ENCODE results near the gene MCM6.
"Not testable (repeated sequence)": the region's sequence is repeated elsewhere in the genome, so short reads cannot be mapped to it uniquely, and the experiment has no call there.

Gene MCM6

GRCh38 chr2:135894930-135895329 lies 18.7 kb upstream of the MCM6 start:
- Histone ChIP-seq H3K4me3 (ENCODE audit: low read depth in 1 of 2, low read length in 2 of 2) (no peak overlapping the region), H3K27me3 (ENCODE audit: control insufficient read depth in 1 of 2, insufficient read depth in 2 of 2, low read length in 2 of 2) (no peaks in the 10 kb centered on the region), H3K9me3 (ENCODE audit: low read length) (no peaks in the 10 kb centered on the region), H3K4me1 (ENCODE audit: insufficient read depth, low read length) (no peaks in the 10 kb centered on the region), H3K36me3 (ENCODE audit: insufficient read depth, low read length) (no peaks in the 10 kb centered on the region), H3K9ac (ENCODE audit: low read length) (no peak overlapping the region), H3K27ac (ENCODE audit: low read depth, low read length) (no peak overlapping the region)

GRCh38 chr2:135893374-135893794 lies 17.1 kb upstream of the MCM6 start:
- no peaks in the 10 kb centered on the region for H3K36me3 ChIP-seq (ENCODE audit: insufficient read depth, low read length)
- no peak overlapping the region for H3K4me3 ChIP-seq (ENCODE audit: low read depth in 1 of 2, low read length in 2 of 2)
- no peaks in the 10 kb centered on the region for H3K9me3 ChIP-seq (ENCODE audit: low read length)
- no peaks in the 10 kb centered on the region for H3K27me3 ChIP-seq (ENCODE audit: control insufficient read depth in 1 of 2, insufficient read depth in 2 of 2, low read length in 2 of 2)
- H3K27ac ChIP-seq (ENCODE audit: low read depth, low read length): no peak overlapping the region
- no peaks in the 10 kb centered on the region for H3K4me1 ChIP-seq (ENCODE audit: insufficient read depth, low read length)
- no peak overlapping the region for H3K9ac ChIP-seq (ENCODE audit: low read length)

GRCh38 chr2:135890835-135891234 lies 14.6 kb upstream of the MCM6 start:
- no peaks in the 10 kb centered on the region for H3K36me3 ChIP-seq (ENCODE audit: insufficient read depth, low read length)
- no peak overlapping the region for H3K9ac ChIP-seq (ENCODE audit: low read length)
- no peaks in the 10 kb centered on the region for H3K27me3 ChIP-seq (ENCODE audit: control insufficient read depth in 1 of 2, insufficient read depth in 2 of 2, low read length in 2 of 2)
- H3K27ac ChIP-seq (ENCODE audit: low read depth, low read length): no peak overlapping the region
- no peaks in the 10 kb centered on the region for H3K4me1 ChIP-seq (ENCODE audit: insufficient read depth, low read length)
- H3K9me3 ChIP-seq (ENCODE audit: low read length): no peaks in the 10 kb centered on the region
- H3K4me3 ChIP-seq (ENCODE audit: low read depth in 1 of 2, low read length in 2 of 2): no peak overlapping the region

GRCh38 chr2:135890149-135890548 lies 13.9 kb upstream of the MCM6 start:
- no peaks in the 10 kb centered on the region for H3K27me3 ChIP-seq (ENCODE audit: control insufficient read depth in 1 of 2, insufficient read depth in 2 of 2, low read length in 2 of 2)
- no peak overlapping the region for H3K27ac ChIP-seq (ENCODE audit: low read depth, low read length)
- H3K9me3 ChIP-seq (ENCODE audit: low read length): no peaks in the 10 kb centered on the region
- H3K9ac ChIP-seq (ENCODE audit: low read length): no peak overlapping the region
- H3K36me3 ChIP-seq (ENCODE audit: insufficient read depth, low read length): no peaks in the 10 kb centered on the region
- H3K4me3 ChIP-seq (ENCODE audit: low read depth in 1 of 2, low read length in 2 of 2): no peak overlapping the region
- H3K4me1 ChIP-seq (ENCODE audit: insufficient read depth, low read length): no peaks in the 10 kb centered on the region

- H3K4me3 ChIP-seq (ENCODE audit: low read depth in 1 of 2, low read length in 2 of 2); H3K9me3 ChIP-seq (ENCODE audit: low read length); H3K4me1 ChIP-seq (ENCODE audit: insufficient read depth, low read length); H3K36me3 ChIP-seq (ENCODE audit: insufficient read depth, low read length); H3K27me3 ChIP-seq (ENCODE audit: control insufficient read depth in 1 of 2, insufficient read depth in 2 of 2, low read length in 2 of 2); H3K9ac ChIP-seq (ENCODE audit: low read length); H3K27ac ChIP-seq (ENCODE audit: low read depth, low read length): not testable (repeated sequence)
Measured at GRCh38 chr2:135888587-135888986, 12.3 kb upstream of the MCM6 start.

GRCh38 chr2:135885709-135886108 lies 9.5 kb upstream of the MCM6 start:
- no peaks in the 10 kb centered on the region for H3K36me3 ChIP-seq (ENCODE audit: insufficient read depth, low read length)

GRCh38 chr2:135882415-135882814 lies 6.2 kb upstream of the MCM6 start:
- Histone ChIP-seq H3K4me1 (ENCODE audit: insufficient read depth, low read length) (no peaks in the 10 kb centered on the region), H3K27me3 (ENCODE audit: control insufficient read depth in 1 of 2, insufficient read depth in 2 of 2, low read length in 2 of 2) (no peaks in the 10 kb centered on the region), H3K4me3 (ENCODE audit: low read depth in 1 of 2, low read length in 2 of 2) (no peak overlapping the region), H3K27ac (ENCODE audit: low read depth, low read length) (no peak overlapping the region), H3K9ac (ENCODE audit: low read length) (no peak overlapping the region), H3K36me3 (ENCODE audit: insufficient read depth, low read length) (no peaks in the 10 kb centered on the region), H3K9me3 (ENCODE audit: low read length) (no peaks in the 10 kb centered on the region)

More at GRCh38 chr2:135885709-135886108, 9.5 kb upstream of the MCM6 start:
- no peak overlapping the region for H3K9ac ChIP-seq (ENCODE audit: low read length)
- H3K4me3 ChIP-seq (ENCODE audit: low read depth in 1 of 2, low read length in 2 of 2): no peak overlapping the region
- H3K27me3 ChIP-seq (ENCODE audit: control insufficient read depth in 1 of 2, insufficient read depth in 2 of 2, low read length in 2 of 2): no peaks in the 10 kb centered on the region
- H3K9me3 ChIP-seq (ENCODE audit: low read length): no peaks in the 10 kb centered on the region
- H3K27ac ChIP-seq (ENCODE audit: low read depth, low read length): no peak overlapping the region
- no peaks in the 10 kb centered on the region for H3K4me1 ChIP-seq (ENCODE audit: insufficient read depth, low read length)

- not testable (repeated sequence) for H3K9ac ChIP-seq (ENCODE audit: low read length); H3K4me1 ChIP-seq (ENCODE audit: insufficient read depth, low read length); H3K36me3 ChIP-seq (ENCODE audit: insufficient read depth, low read length); H3K9me3 ChIP-seq (ENCODE audit: low read length); H3K27me3 ChIP-seq (ENCODE audit: control insufficient read depth in 1 of 2, insufficient read depth in 2 of 2, low read length in 2 of 2)
- Histone ChIP-seq H3K4me3 (ENCODE audit: low read depth in 1 of 2, low read length in 2 of 2) (peak overlapping the region; percentile 75 to 79), H3K27ac (ENCODE audit: low read depth, low read length) (peak overlapping the region; percentile 73)
Measured at GRCh38 chr2:135876770-135877169, 527 bp upstream of the MCM6 start.

GRCh38 chr2:135875491-135876065 lies 665 bp downstream of the MCM6 start:
- Histone ChIP-seq H3K9me3 (ENCODE audit: low read length) (no peaks in the 10 kb centered on the region), H3K36me3 (ENCODE audit: insufficient read depth, low read length) (peaks cover 7% of the 10 kb centered on the region), H3K9ac (ENCODE audit: low read length) (peak overlapping the region; percentile 53), H3K27me3 (ENCODE audit: control insufficient read depth in 1 of 2, insufficient read depth in 2 of 2, low read length in 2 of 2) (no peaks in the 10 kb centered on the region), H3K4me3 (ENCODE audit: low read depth in 1 of 2, low read length in 2 of 2) (peak overlapping the region; percentile 75 to 79), H3K4me1 (ENCODE audit: insufficient read depth, low read length) (peaks cover 7% of the 10 kb centered on the region), H3K27ac (ENCODE audit: low read depth, low read length) (peak overlapping the region; percentile 73)

GRCh38 chr2:135874777-135875365 lies 1.4 kb downstream of the MCM6 start:
- H3K36me3 ChIP-seq (ENCODE audit: insufficient read depth, low read length): peaks cover 7% of the 10 kb centered on the region
- no peaks in the 10 kb centered on the region for H3K9me3 ChIP-seq (ENCODE audit: low read length)
- H3K27ac ChIP-seq (ENCODE audit: low read depth, low read length): no peak overlapping the region
- H3K27me3 ChIP-seq (ENCODE audit: control insufficient read depth in 1 of 2, insufficient read depth in 2 of 2, low read length in 2 of 2): no peaks in the 10 kb centered on the region
- H3K9ac ChIP-seq (ENCODE audit: low read length): no peak overlapping the region
- H3K4me1 ChIP-seq (ENCODE audit: insufficient read depth, low read length): peaks cover 7% of the 10 kb centered on the region
- no peak overlapping the region for H3K4me3 ChIP-seq (ENCODE audit: low read depth in 1 of 2, low read length in 2 of 2)

GRCh38 chr2:135870571-135870970 lies 5.7 kb downstream of the MCM6 start:
- Histone ChIP-seq H3K4me3 (ENCODE audit: low read depth in 1 of 2, low read length in 2 of 2) (no peak overlapping the region), H3K4me1 (ENCODE audit: insufficient read depth, low read length) (peaks cover 7% of the 10 kb centered on the region), H3K9ac (ENCODE audit: low read length) (no peak overlapping the region), H3K27ac (ENCODE audit: low read depth, low read length) (no peak overlapping the region), H3K36me3 (ENCODE audit: insufficient read depth, low read length) (peaks cover 29% of the 10 kb centered on the region), H3K9me3 (ENCODE audit: low read length) (no peaks in the 10 kb centered on the region), H3K27me3 (ENCODE audit: control insufficient read depth in 1 of 2, insufficient read depth in 2 of 2, low read length in 2 of 2) (no peaks in the 10 kb centered on the region)

- no peak overlapping the region for H3K9ac ChIP-seq (ENCODE audit: low read length)
- H3K9me3 ChIP-seq (ENCODE audit: low read length): no peaks in the 10 kb centered on the region
- no peaks in the 10 kb centered on the region for H3K27me3 ChIP-seq (ENCODE audit: control insufficient read depth in 1 of 2, insufficient read depth in 2 of 2, low read length in 2 of 2)
- H3K36me3 ChIP-seq (ENCODE audit: insufficient read depth, low read length): peaks cover 42% of the 10 kb centered on the region
- no peak overlapping the region for H3K4me3 ChIP-seq (ENCODE audit: low read depth in 1 of 2, low read length in 2 of 2)
- no peak overlapping the region for H3K27ac ChIP-seq (ENCODE audit: low read depth, low read length)
- no peaks in the 10 kb centered on the region for H3K4me1 ChIP-seq (ENCODE audit: insufficient read depth, low read length)
Measured at GRCh38 chr2:135863233-135863632, 13.0 kb downstream of the MCM6 start.
